ENCODE data around the gene HYAL2. TPM values are rescaled to one million over a fixed set of nuclear protein-coding genes. Genes with fewer than 3 reads are reported as not detected.

The HYAL2 gene
- polyA plus RNA-seq, 3 donors = 18.3 to 25.8 (median 18.9) TPM

DNA sequence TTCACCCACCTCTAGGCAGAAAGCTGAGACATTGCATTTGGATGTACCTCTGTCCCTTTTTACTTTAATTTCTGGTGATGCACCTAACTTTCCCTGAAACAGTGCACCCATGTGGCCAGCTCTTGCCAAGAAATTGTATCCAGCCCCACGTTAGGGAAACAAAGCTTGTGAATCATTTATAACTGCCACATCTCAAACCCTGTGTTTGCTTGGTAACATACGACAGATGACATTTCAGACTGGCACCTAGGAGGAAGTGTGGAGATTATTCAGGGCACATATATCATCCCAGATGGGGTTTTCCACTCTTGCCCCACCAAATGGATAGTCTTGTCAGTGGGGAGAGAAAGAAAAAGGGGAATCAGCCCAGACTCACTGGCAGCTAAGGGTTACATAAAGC, 30.2 kb upstream of the HYAL2 start:
- peaks cover 53 to 66% of the 10 kb centered on the region in 2 donors for H3K36me3 ChIP-seq (replicated peaks in 1 of 2; ENCODE audit: control insufficient read depth in 1 of 2, insufficient read depth in 2 of 2, low read length in 2 of 2)
- TF ChIP-seq, protein P1, sequence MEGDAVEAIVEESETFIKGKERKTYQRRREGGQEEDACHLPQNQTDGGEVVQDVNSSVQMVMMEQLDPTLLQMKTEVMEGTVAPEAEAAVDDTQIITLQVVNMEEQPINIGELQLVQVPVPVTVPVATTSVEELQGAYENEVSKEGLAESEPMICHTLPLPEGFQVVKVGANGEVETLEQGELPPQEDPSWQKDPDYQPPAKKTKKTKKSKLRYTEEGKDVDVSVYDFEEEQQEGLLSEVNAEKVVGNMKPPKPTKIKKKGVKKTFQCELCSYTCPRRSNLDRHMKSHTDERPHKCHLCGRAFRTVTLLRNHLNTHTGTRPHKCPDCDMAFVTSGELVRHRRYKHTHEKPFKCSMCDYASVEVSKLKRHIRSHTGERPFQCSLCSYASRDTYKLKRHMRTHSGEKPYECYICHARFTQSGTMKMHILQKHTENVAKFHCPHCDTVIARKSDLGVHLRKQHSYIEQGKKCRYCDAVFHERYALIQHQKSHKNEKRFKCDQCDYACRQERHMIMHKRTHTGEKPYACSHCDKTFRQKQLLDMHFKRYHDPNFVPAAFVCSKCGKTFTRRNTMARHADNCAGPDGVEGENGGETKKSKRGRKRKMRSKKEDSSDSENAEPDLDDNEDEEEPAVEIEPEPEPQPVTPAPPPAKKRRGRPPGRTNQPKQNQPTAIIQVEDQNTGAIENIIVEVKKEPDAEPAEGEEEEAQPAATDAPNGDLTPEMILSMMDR (IDR thresholded peaks at IDR 0.05) = no peak
- no peak overlapping the region for H3K4me3 ChIP-seq (replicated peaks in 1 of 3; ENCODE audit: low read depth in 2 of 3, low read length in 3 of 3)
- peaks cover 45 to 60% of the 10 kb centered on the region in 2 donors for H3K4me1 ChIP-seq (ENCODE audit: control insufficient read depth in 1 of 2, insufficient read depth in 2 of 2, low read length in 2 of 2)
- intact Hi-C loops (cut with micrococcal nuclease) = loop anchor here (5.0 to 10.0 kb wide), 3 partner anchors 260 to 1042 kb away; partner anchors contain the start of genes CISH (in 1 of the 2), MON1A (in 1 of the 2) and RBM15B (in 1 of the 2)
- Mint-ChIP-seq H3K4me1 (peaks cover 63% of the 10 kb centered on the region), H3K36me3 (peaks cover 34 to 55% of the 10 kb centered on the region in 2 donors), H3K9me3 (no peaks in the 10 kb centered on the region), H3K27me3 (ENCODE audit: low read depth in 3 of 3) (no peaks in the 10 kb centered on the region), H3K27ac (peak overlapping the region in 4 of 7 donors; percentile 9 to 95 (median 26)), H3K4me3 (no peak overlapping the region)
- no peak overlapping the region for H3K9ac ChIP-seq (ENCODE audit: insufficient read depth, low read length, poor library complexity, severe bottlenecking)
- no peak overlapping the region for H2AFZ ChIP-seq (ENCODE audit: insufficient read depth, low read depth, low read length, poor library complexity, severe bottlenecking)
- 0% methylated on average over 1 of the region's 2 CpGs for WGBS (ENCODE audit: insufficient coverage)
- no peaks in the 10 kb centered on the region for H3K9me3 ChIP-seq (replicated peaks in 1 of 2; ENCODE audit: control insufficient read depth in 1 of 2, insufficient read depth in 1 of 2, low read length in 2 of 2)
- peak overlapping the region in 1 of 2 donors; percentile 44 for H3K27ac ChIP-seq (ENCODE audit: low read depth in 1 of 2, low read length in 2 of 2)
- no peak overlapping the region for H3K4me2 ChIP-seq (replicated peaks; ENCODE audit: extremely low read depth, low read length, poor library complexity, severe bottlenecking)
- peaks cover 81% of the 10 kb centered on the region for H3K79me2 ChIP-seq (ENCODE audit: insufficient read depth, low read length)
- peaks cover 74% of the 10 kb centered on the region for H4K20me1 ChIP-seq (ENCODE audit: insufficient read depth, low read length)
- no peaks in the 10 kb centered on the region for H3K27me3 ChIP-seq (ENCODE audit: control insufficient read depth in 2 of 2, insufficient read depth in 2 of 2, low read length in 2 of 2)
- peak; percentile 45 to 89 (median 55) for DNase-seq

DNA sequence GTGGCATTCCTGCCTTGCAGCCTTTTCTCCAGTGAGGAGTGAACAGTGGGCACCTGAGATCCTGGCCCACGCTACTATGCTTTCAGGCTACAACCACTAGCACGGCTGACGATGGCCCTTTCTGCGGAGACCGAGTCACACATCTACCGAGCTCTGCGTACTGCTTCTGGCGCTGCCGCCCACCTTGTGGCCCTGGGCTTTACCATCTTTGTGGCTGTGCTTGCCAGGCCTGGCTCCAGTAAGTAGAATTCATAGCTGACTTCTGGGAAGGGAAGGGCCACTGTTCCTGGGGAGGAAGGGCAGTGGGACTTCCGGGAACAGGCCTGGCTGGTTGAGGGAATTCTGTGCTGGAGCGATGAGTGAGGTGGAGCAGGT, 28.8 kb upstream of the HYAL2 start:
- peaks cover 35 to 50% of the 10 kb centered on the region in 2 donors for H3K36me3 Mint-ChIP-seq
- 76% methylated on average over 11 of the region's 11 CpGs for WGBS (ENCODE audit: insufficient coverage)
- H3K9me3 ChIP-seq (replicated peaks in 1 of 2; ENCODE audit: control insufficient read depth in 1 of 2, insufficient read depth in 1 of 2, low read length in 2 of 2) = no peaks in the 10 kb centered on the region
- peak overlapping the region; percentile 85 to 94 for H3K27ac ChIP-seq (ENCODE audit: low read depth in 1 of 2, low read length in 2 of 2)
- H3K4me3 Mint-ChIP-seq = peak overlapping the region; percentile 92 to 95
- H4K20me1 ChIP-seq (ENCODE audit: insufficient read depth, low read length) = peaks cover 63% of the 10 kb centered on the region
- H3K9me3 Mint-ChIP-seq = no peaks in the 10 kb centered on the region
- peak overlapping the region; percentile 79 to 93 (median 85) for H3K4me3 ChIP-seq (replicated peaks in 1 of 3; ENCODE audit: low read depth in 2 of 3, low read length in 3 of 3)
- intact Hi-C loops (cut with micrococcal nuclease) = loop anchor here (1.0 to 10.0 kb wide), 5 partner anchors 8 to 1043 kb away; partner anchors contain the start of genes CISH (in 1 of the 2), MON1A (in 1 of the 2), RBM15B (in 1 of the 2) and TMEM115 (in 1 of the 2)
- peak overlapping the region; percentile 74 for H3K9ac ChIP-seq (ENCODE audit: insufficient read depth, low read length, poor library complexity, severe bottlenecking)
- peaks cover 42 to 58% of the 10 kb centered on the region in 2 donors for H3K4me1 ChIP-seq (ENCODE audit: control insufficient read depth in 1 of 2, insufficient read depth in 2 of 2, low read length in 2 of 2)
- no peak for DNase-seq
- H3K27me3 Mint-ChIP-seq (ENCODE audit: low read depth in 3 of 3) = no peaks in the 10 kb centered on the region
- peaks cover 67% of the 10 kb centered on the region for H3K79me2 ChIP-seq (ENCODE audit: insufficient read depth, low read length)
- H3K27me3 ChIP-seq (ENCODE audit: control insufficient read depth in 2 of 2, insufficient read depth in 2 of 2, low read length in 2 of 2) = no peaks in the 10 kb centered on the region
- H3K4me1 Mint-ChIP-seq = peaks cover 59% of the 10 kb centered on the region
- peak overlapping the region; percentile 87 for H2AFZ ChIP-seq (ENCODE audit: insufficient read depth, low read depth, low read length, poor library complexity, severe bottlenecking)
- H3K36me3 ChIP-seq (replicated peaks in 1 of 2; ENCODE audit: control insufficient read depth in 1 of 2, insufficient read depth in 2 of 2, low read length in 2 of 2) = peaks cover 46 to 53% of the 10 kb centered on the region in 2 donors
- TF ChIP-seq, protein P1 (IDR thresholded peaks at IDR 0.05) = no peak
- peak overlapping the region; percentile 82 for H3K4me2 ChIP-seq (replicated peaks; ENCODE audit: extremely low read depth, low read length, poor library complexity, severe bottlenecking)
- peak overlapping the region; percentile 15 to 99 (median 95) for H3K27ac Mint-ChIP-seq

All from CD14-positive monocyte (primary cell).